OCI-LY3 (cell line): ENCODE measurements around the gene FBRSL1.

Experiments
- H2AFZ ChIP-seq: fragments of 200-600, 300-600 bp; shearing (Covaris generic); 2 replicates; pipeline ENCODE4 v1.6.0; 2014; ENCODE audit warnings: antibody characterized with exemption, low read depth, low read length
- H3K27ac ChIP-seq: fragments of 200-600, 300-600 bp; sonication (generic); 2 replicates; pipeline ENCODE4 v1.5.1; 2014; ENCODE audit warnings: mild to moderate bottlenecking, low read length, moderate library complexity, mixed read lengths
- H3K27me3 ChIP-seq: fragments of 200-600, 300-600 bp; sonication (generic); 2 replicates; pipeline ENCODE4 v1.6.1; 2014; ENCODE audit warnings: low read depth, low read length, mixed read lengths
- H3K36me3 ChIP-seq: fragments of 200-600, 300-600 bp; sonication (generic); replicated peaks from 2 replicates; pipeline ENCODE3; 2014; ENCODE audit warnings: low read depth, low read length, mixed read lengths
- H3K4me1 ChIP-seq: fragments of 300-600, 200-600 bp; sonication (generic); 2 replicates; pipeline ENCODE4 v1.6.1; 2014; ENCODE audit warnings: low read length, mixed read lengths
- H3K4me2 ChIP-seq: fragments of 200-600, 300-600 bp; sonication (generic); 2 replicates; pipeline ENCODE4 v1.6.1; 2014; ENCODE audit warnings: low read length, mixed read lengths
- H3K4me3 ChIP-seq: fragments of 300-600, 200-600 bp; sonication (generic); 2 replicates; pipeline ENCODE4 v1.5.1; 2014; ENCODE audit warnings: antibody characterized with exemption, mild to moderate bottlenecking, low read length, moderate library complexity
- H3K79me2 ChIP-seq: fragments of 300-600, 200-600 bp; shearing (Covaris generic); 2 replicates; pipeline ENCODE4 v1.6.1; 2014; ENCODE audit warnings: mild to moderate bottlenecking, low read length, mixed read lengths
- H3K9ac ChIP-seq: fragments of 300-600, 200-600 bp; shearing (Covaris generic); 2 replicates; pipeline ENCODE4 v1.6.0; 2014; ENCODE audit warnings: mild to moderate bottlenecking, low read length, moderate library complexity
- H3K9me3 ChIP-seq: fragments of 200-600, 300-600 bp; shearing (Covaris generic); 2 replicates; pipeline ENCODE4 v1.6.1; 2014; ENCODE audit warnings: low read length, mixed read lengths; ENCODE audit not compliant: insufficient read depth
- H4K20me1 ChIP-seq: fragments of 200-600, 300-600 bp; sonication (generic); 2 replicates; pipeline ENCODE4 v1.6.1; 2016; ENCODE audit warnings: low read length, mixed read lengths; ENCODE audit not compliant: insufficient read depth
- EZH2phosphoT487 ChIP-seq: fragments of 200-600 bp; shearing (Covaris generic); IDR thresholded peaks from 2 replicates; pipeline ENCODE4 v1.6.1; 2018; ENCODE audit warnings: antibody characterized with exemption, mixed run types, low read depth
- TF ChIP-seq, protein P1 (sequence below): fragments of 200-600, 300-600 bp; sonication (generic); IDR thresholded peaks from 2 replicates; pipeline ENCODE4 v1.5.1; 2014; ENCODE audit warnings: antibody characterized with exemption, low read length, low read depth

The FBRSL1 gene

GRCh38 chr12:132534076-132534475 lies 44.1 kb downstream of the FBRSL1 start:
- no peak overlapping the region for H3K4me3 ChIP-seq
- H3K36me3 ChIP-seq = no peaks in the 10 kb centered on the region
- no peak overlapping the region for H3K9ac ChIP-seq
- H4K20me1 ChIP-seq = no peaks in the 10 kb centered on the region
- no peaks in the 10 kb centered on the region for H3K27me3 ChIP-seq
- no peak overlapping the region for H3K27ac ChIP-seq
- no peaks in the 10 kb centered on the region for H3K9me3 ChIP-seq
- no peaks in the 10 kb centered on the region for H3K79me2 ChIP-seq
- no peak overlapping the region for H3K4me2 ChIP-seq
- H3K4me1 ChIP-seq = no peaks in the 10 kb centered on the region
- TF ChIP-seq, protein P1, sequence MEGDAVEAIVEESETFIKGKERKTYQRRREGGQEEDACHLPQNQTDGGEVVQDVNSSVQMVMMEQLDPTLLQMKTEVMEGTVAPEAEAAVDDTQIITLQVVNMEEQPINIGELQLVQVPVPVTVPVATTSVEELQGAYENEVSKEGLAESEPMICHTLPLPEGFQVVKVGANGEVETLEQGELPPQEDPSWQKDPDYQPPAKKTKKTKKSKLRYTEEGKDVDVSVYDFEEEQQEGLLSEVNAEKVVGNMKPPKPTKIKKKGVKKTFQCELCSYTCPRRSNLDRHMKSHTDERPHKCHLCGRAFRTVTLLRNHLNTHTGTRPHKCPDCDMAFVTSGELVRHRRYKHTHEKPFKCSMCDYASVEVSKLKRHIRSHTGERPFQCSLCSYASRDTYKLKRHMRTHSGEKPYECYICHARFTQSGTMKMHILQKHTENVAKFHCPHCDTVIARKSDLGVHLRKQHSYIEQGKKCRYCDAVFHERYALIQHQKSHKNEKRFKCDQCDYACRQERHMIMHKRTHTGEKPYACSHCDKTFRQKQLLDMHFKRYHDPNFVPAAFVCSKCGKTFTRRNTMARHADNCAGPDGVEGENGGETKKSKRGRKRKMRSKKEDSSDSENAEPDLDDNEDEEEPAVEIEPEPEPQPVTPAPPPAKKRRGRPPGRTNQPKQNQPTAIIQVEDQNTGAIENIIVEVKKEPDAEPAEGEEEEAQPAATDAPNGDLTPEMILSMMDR = no peak
- H2AFZ ChIP-seq = no peak overlapping the region

DNA sequence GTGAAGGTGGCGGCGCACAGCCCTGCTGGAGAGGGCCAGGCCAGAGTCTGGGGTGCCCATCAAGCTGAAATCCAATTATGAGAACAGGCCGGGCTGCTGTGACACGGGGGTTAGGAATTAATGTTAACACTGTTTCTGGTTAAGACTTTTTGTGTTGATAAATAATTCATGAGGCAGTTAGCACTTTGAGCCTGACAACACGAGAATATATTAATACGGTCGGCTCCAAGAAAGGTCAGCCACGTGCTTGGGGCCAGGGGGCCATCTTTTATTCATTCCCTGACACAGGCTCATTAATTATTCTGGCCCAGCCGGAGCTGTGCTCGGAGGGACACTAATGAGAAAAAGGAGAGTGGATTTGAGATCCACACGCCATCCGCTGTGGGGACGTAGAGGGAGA lies 45.1 kb downstream of the FBRSL1 start:
- Histone ChIP-seq H3K4me2 (no peak overlapping the region), H4K20me1 (no peaks in the 10 kb centered on the region), H3K9me3 (no peaks in the 10 kb centered on the region), H3K9ac (no peak overlapping the region), H3K79me2 (no peaks in the 10 kb centered on the region), H3K36me3 (no peaks in the 10 kb centered on the region), H3K27ac (no peak overlapping the region), H3K27me3 (no peaks in the 10 kb centered on the region), H3K4me3 (no peak overlapping the region), H3K4me1 (no peaks in the 10 kb centered on the region), H2AFZ (no peak overlapping the region)
- TF ChIP-seq, protein P1 = no peak
- TF ChIP-seq EZH2phosphoT487 = no peak

DNA sequence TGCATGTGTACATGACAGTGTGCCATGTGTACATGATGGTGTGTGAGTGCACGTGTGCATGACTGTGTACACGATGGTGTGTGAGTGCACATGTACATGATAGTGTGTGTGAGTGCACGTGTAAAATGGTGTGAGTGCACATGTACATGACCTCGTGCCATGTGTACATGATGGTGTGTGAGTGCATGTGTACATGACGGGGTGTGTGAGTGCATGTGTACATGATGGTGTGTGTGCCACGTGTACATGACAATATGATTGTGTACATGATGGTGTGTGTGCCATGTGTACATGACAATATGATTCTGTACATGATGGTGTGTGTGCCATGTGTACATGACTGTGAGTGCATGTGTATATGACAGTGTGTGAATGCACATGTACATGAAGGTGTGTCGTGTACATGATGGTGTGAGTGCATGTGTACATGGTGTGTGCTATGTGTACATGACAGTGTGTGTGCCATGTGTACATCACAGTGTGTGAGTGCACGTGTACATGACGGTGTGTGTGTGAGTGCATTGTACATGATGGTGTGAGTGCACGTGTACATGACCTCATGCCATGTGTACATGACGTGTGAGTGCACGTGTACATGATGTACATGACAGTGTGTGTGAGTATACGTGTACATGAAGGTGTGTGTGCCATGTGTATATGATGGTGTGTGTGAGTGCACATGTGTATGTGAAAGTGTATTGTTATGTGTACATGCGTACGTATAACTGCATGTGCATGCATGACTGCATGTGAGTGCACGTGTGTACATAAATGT lies 46.3 kb downstream of the FBRSL1 start:
- H3K36me3 ChIP-seq = no peaks in the 10 kb centered on the region
- H3K4me2 ChIP-seq = no peak overlapping the region
- H3K79me2 ChIP-seq = no peaks in the 10 kb centered on the region
- no peak overlapping the region for H3K9ac ChIP-seq
- H3K27me3 ChIP-seq = no peaks in the 10 kb centered on the region
- no peak overlapping the region for H3K4me3 ChIP-seq
- H2AFZ ChIP-seq = no peak overlapping the region
- TF ChIP-seq, protein P1 = no peak
- TF ChIP-seq EZH2phosphoT487 = no peak
- H3K9me3 ChIP-seq = no peaks in the 10 kb centered on the region
- no peaks in the 10 kb centered on the region for H3K4me1 ChIP-seq
- H4K20me1 ChIP-seq = no peaks in the 10 kb centered on the region
- no peak overlapping the region for H3K27ac ChIP-seq

- no peak overlapping the region for H3K4me2 ChIP-seq
- no peaks in the 10 kb centered on the region for H3K9me3 ChIP-seq
- no peaks in the 10 kb centered on the region for H3K4me1 ChIP-seq
- no peaks in the 10 kb centered on the region for H3K79me2 ChIP-seq
- TF ChIP-seq, protein P1 = no peak
- no peak for TF ChIP-seq EZH2phosphoT487
- H4K20me1 ChIP-seq = no peaks in the 10 kb centered on the region
- no peak overlapping the region for H2AFZ ChIP-seq
- no peaks in the 10 kb centered on the region for H3K36me3 ChIP-seq
- no peak overlapping the region for H3K27ac ChIP-seq
- no peak overlapping the region for H3K9ac ChIP-seq
- H3K27me3 ChIP-seq = no peaks in the 10 kb centered on the region
- H3K4me3 ChIP-seq = no peak overlapping the region
Observed at GRCh38 chr12:132537049-132537448, 47.1 kb downstream of the FBRSL1 start.
